SK-N-SH treated with all-trans-retinoic acid at 6 μM for 48 hours (cell line): ENCODE data around the gene DBP.

Experiments
- ATAC-seq: fragments of 200-7000 bp; cut with Tn5 transposase; 3 replicates; pipeline ENCODE4 v1.9.1; 2020; ENCODE audit warnings: mild to moderate bottlenecking, moderate library complexity
- ARNTL ChIP-seq: fragments of 450-650 bp; formaldehyde crosslinking; IDR thresholded peaks from 2 replicates; pipeline ENCODE4 v1.5.0; 2020; ENCODE audit warnings: low read depth, mild to moderate bottlenecking, moderate library complexity, borderline replicate concordance
- CREB5 ChIP-seq: fragments of 250-450 bp; sonication (Bioruptor Pico); IDR thresholded peaks from 2 replicates; pipeline ENCODE4 v1.5.1; 2020; ENCODE audit warnings: low read depth, mild to moderate bottlenecking, moderate library complexity
- CSDC2 ChIP-seq: fragments of 250-450 bp; sonication (Bioruptor Pico); IDR thresholded peaks from 2 replicates; pipeline ENCODE4 v1.5.0; 2020; ENCODE audit warnings: mild to moderate bottlenecking, moderate library complexity
- CSRNP3 ChIP-seq: fragments of 250-450 bp; sonication (Bioruptor Pico); IDR thresholded peaks from 2 replicates; pipeline ENCODE4 v1.5.1; 2021; ENCODE audit warnings: mild to moderate bottlenecking, moderate library complexity
- ISL1 ChIP-seq: fragments of 250-450 bp; sonication (Bioruptor Pico); IDR thresholded peaks from 2 replicates; pipeline ENCODE4 v2.1.2; 2022; ENCODE audit warnings: mild to moderate bottlenecking, moderate library complexity
- OSR1 ChIP-seq: fragments of 250-450 bp; sonication (Bioruptor Pico); IDR thresholded peaks from 2 replicates; pipeline ENCODE4 v1.8.0; 2022; ENCODE audit warnings: moderate library complexity, mild to moderate bottlenecking, inconsistent platforms
- PATZ1 ChIP-seq: fragments of 250-450 bp; sonication (Bioruptor Pico); IDR thresholded peaks from 2 replicates; pipeline ENCODE4 v1.8.0; 2020; ENCODE audit warnings: mild to moderate bottlenecking, moderate library complexity, borderline replicate concordance
- POU6F1 ChIP-seq: fragments of 250-450 bp; sonication (Bioruptor Pico); IDR thresholded peaks from 2 replicates; pipeline ENCODE4 v1.8.0; 2021; ENCODE audit warnings: low read depth, mild to moderate bottlenecking, moderate library complexity, borderline replicate concordance
- PPARA ChIP-seq: fragments of 250-450 bp; sonication (Bioruptor Pico); IDR thresholded peaks from 2 replicates; pipeline ENCODE4 v1.5.0; 2020; ENCODE audit warnings: mild to moderate bottlenecking, borderline replicate concordance
- RARB ChIP-seq: fragments of 250-450 bp; sonication (Bioruptor Pico); IDR thresholded peaks from 2 replicates; pipeline ENCODE4 v1.8.0; 2021; ENCODE audit warnings: mild to moderate bottlenecking, moderate library complexity
- SNAI2 ChIP-seq: fragments of 250-450 bp; sonication (Bioruptor Pico); IDR thresholded peaks from 2 replicates; pipeline ENCODE4 v1.5.0; 2020; ENCODE audit warnings: mild to moderate bottlenecking, moderate library complexity
- TCF4 ChIP-seq: fragments of 250-450 bp; sonication (Bioruptor Pico); IDR thresholded peaks from 2 replicates; pipeline ENCODE4 v1.8.0; 2021; ENCODE audit warnings: mild to moderate bottlenecking, moderate library complexity, borderline replicate concordance
- TOX ChIP-seq: fragments of 250-450 bp; sonication (Bioruptor Pico); IDR thresholded peaks from 2 replicates; pipeline ENCODE4 v1.8.0; 2021; ENCODE audit warnings: mild to moderate bottlenecking, moderate library complexity, borderline replicate concordance
- ZC3H10 ChIP-seq: fragments of 250-450 bp; sonication (Bioruptor Pico); IDR thresholded peaks from 2 replicates; pipeline ENCODE4 v1.5.1; 2021; ENCODE audit warnings: mild to moderate bottlenecking, moderate library complexity
- ZFP3 ChIP-seq: fragments of 250-450 bp; sonication (Bioruptor Pico); IDR thresholded peaks from 2 replicates; pipeline ENCODE4 v1.5.0; 2020; ENCODE audit warnings: mild to moderate bottlenecking, moderate library complexity
- ZFP30 ChIP-seq: fragments of 450-650 bp; formaldehyde crosslinking; IDR thresholded peaks from 2 replicates; pipeline ENCODE4 v1.5.0; 2022; ENCODE audit warnings: mild to moderate bottlenecking, moderate library complexity
- ZNF565 ChIP-seq: fragments of 450-650 bp; formaldehyde crosslinking; conservative IDR thresholded peaks from 2 replicates; pipeline ENCODE4 v1.5.0; 2020; ENCODE audit warnings: low read depth, mild to moderate bottlenecking, moderate library complexity
- ZNF70 ChIP-seq: fragments of 450-650 bp; formaldehyde crosslinking; IDR thresholded peaks from 2 replicates; pipeline ENCODE4 v1.5.0; 2020; ENCODE audit warnings: mild to moderate bottlenecking, moderate library complexity

DBP gene

GRCh38 chr19:48671446-48671995 is 34.3 kb upstream of the DBP start:
- ATAC-seq, result no peak
- TF ChIP-seq ARNTL (CRISPR knock-in tag) (no peak), CSRNP3 (no peak), ISL1 (CRISPR knock-in tag) (no peak), OSR1 (CRISPR knock-in tag) (no peak), CSDC2 (CRISPR knock-in tag) (no peak), PPARA (CRISPR knock-in tag) (no peak), ZFP30 (no peak)

- no peak for ATAC-seq
These were observed 33.7 kb upstream of the DBP start for GRCh38 chr19:48670699-48671445.

GRCh38 chr19:48669903-48670668 is 32.9 kb upstream of the DBP start:
- ATAC-seq, result no peak

More at GRCh38 chr19:48670699-48671445, 33.7 kb upstream of the DBP start:
- no peak for TF ChIP-seq ZNF565
- no peak for TF ChIP-seq CSRNP3
- TF ChIP-seq ZFP3 (CRISPR knock-in tag), result no peak

GRCh38 chr19:48668761-48669160 is 31.6 kb upstream of the DBP start:
- no peak for TF ChIP-seq TCF4 (CRISPR knock-in tag)
- TF ChIP-seq CREB5 (CRISPR knock-in tag), result no peak
- no peak for TF ChIP-seq ARNTL (CRISPR knock-in tag)
- TF ChIP-seq ZNF70 (CRISPR knock-in tag), result no peak
- TF ChIP-seq ZFP30, result no peak
- TF ChIP-seq SNAI2, result no peak
- no peak for TF ChIP-seq PATZ1 (CRISPR knock-in tag)
- TF ChIP-seq RARB (CRISPR knock-in tag), result no peak
- no peak for TF ChIP-seq ISL1 (CRISPR knock-in tag)
- no peak for TF ChIP-seq POU6F1
- TF ChIP-seq ZC3H10, result no peak
- TF ChIP-seq PPARA (CRISPR knock-in tag), result no peak
- no peak for TF ChIP-seq ZNF565
- TF ChIP-seq ZFP3 (CRISPR knock-in tag), result no peak
- no peak for TF ChIP-seq TOX

More at GRCh38 chr19:48669903-48670668, 32.9 kb upstream of the DBP start:
- TF ChIP-seq SNAI2 (no peak), ZFP3 (CRISPR knock-in tag) (no peak), TOX (no peak), CSRNP3 (no peak), ZNF70 (CRISPR knock-in tag) (no peak), ZFP30 (no peak), ARNTL (CRISPR knock-in tag) (no peak), RARB (CRISPR knock-in tag) (no peak)
- TF ChIP-seq, all 23 proteins: peak for 0

More at GRCh38 chr19:48668761-48669160, 31.6 kb upstream of the DBP start:
- ATAC-seq, result no peak
